Measurements from ENCODE around the gene RNF223.
A peak's percentile ranks its signal among the peaks of the same experiment; 100 is the strongest.
"Not testable (repeated sequence)": the region's sequence is repeated elsewhere in the genome, so short reads cannot be mapped to it uniquely, and the experiment has no call there.

RNF223 gene

DNA sequence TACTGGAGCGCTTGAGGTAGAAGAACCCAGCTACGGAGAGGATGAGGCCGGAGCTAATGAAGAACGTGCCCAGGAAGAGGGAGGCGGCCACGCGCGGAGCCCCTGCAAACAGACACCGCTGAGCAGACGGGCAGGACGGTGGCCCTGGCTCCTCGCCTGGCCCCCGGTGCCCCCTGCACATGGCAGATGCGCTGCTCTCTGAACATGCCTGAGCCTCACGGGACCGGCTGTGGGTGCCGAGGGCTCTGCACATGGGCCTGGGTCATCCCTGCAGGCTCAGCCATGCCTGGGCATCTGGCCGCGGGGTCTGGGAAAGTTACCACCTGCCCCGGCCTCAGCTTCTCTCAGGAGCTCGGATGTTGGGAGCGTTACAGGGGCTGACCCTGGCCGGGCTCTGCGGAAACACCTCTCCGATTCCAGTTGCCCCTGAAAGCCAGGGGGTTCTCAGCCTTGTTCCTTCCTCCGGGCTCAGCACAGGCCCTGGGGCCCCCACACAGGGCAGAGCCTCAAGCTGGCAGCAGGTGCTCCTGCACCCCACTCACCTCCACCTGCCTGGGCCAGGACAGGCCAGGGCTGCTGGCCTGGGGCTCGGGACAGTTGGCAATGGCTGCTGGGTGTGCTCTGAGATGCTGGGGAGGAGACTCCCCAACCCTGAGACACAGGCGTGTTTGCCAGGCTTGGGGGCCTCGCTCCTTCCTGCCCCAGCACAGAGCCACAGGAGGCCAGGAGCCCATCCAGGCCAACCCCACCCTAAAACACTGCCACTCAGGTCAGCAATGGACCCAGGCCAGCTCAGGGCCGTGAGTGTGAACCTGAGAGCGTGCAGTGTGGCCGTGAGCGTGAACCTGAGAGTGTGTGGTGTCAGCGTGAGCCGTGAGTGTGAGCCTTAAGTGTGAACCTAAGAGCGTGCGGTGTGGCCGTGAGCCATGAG lies 12.1 kb upstream of the RNF223 start:
- no peak for DNase-seq

DNA sequence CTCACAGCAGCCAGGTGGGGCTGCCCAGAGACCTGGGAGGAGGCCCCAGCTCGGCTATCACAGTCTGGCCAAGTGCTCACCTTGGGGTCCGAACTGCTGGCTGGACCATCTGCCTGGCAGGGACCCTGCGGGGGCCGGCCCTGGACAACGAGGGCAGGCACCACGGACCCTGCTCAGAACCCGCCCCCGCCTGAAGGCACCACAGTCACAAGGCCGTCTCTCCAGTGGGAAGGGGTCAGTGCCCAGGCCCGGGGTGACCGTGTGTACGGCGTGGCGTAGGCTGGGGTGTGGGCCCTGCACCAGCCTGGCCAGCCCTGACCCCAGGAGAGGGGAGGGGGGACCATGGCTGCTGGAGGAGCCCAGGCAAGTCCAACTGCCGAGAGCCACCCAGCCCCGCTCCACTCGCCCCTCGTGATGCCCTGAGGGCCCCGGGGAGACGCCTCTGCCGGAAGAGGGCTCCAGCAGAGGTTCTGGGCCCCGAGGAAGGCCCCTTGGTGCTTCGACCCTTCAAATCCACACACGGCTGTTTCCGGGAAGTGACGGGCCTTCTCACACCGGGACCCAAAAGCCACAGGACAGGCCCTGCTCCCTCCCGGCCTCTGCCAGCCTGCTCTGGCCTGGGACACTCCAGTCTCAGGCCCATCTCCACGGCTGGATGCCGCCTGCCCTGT lies 11.2 kb upstream of the RNF223 start:
- no peak for DNase-seq

DNA sequence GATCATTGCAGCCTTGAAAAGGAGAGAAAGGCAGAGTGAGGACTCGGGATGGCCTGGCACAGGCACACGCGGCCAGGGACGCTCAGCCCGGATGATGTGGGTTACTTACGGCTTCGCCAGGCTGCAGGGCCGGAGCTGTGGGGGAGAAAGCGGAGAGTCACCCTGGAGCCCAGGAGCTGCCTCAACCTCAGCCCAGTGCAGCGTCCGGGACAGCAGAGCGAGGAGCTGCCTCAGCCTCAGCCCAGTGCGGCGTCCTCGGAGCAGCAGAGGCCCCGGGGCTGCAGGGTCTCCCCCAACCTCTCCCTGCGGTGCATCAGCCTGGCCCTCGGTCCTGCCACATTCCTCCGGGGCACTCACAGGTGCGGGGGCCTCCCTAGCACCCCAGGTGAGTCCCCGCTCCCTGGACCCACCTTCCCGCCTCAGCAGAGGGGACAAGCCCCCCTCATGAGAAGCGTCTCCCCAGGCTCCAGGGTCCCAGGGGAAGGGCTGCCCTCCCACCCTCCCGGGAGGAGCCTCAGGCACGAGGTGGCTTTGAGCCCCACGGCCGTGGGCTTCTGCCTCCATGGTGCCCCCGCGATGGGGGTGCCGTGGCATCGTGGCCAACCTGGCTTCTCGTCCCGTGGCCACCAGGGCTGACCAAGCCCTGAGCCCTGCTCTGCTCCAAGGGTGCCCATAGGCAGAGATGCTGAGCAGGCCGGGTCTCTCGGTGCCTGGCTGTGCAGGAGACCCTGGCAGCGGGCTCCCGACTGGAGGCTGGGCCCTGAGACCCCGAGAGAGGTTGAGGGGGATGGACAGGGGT lies 10.5 kb upstream of the RNF223 start:
- no peak for DNase-seq

DNA sequence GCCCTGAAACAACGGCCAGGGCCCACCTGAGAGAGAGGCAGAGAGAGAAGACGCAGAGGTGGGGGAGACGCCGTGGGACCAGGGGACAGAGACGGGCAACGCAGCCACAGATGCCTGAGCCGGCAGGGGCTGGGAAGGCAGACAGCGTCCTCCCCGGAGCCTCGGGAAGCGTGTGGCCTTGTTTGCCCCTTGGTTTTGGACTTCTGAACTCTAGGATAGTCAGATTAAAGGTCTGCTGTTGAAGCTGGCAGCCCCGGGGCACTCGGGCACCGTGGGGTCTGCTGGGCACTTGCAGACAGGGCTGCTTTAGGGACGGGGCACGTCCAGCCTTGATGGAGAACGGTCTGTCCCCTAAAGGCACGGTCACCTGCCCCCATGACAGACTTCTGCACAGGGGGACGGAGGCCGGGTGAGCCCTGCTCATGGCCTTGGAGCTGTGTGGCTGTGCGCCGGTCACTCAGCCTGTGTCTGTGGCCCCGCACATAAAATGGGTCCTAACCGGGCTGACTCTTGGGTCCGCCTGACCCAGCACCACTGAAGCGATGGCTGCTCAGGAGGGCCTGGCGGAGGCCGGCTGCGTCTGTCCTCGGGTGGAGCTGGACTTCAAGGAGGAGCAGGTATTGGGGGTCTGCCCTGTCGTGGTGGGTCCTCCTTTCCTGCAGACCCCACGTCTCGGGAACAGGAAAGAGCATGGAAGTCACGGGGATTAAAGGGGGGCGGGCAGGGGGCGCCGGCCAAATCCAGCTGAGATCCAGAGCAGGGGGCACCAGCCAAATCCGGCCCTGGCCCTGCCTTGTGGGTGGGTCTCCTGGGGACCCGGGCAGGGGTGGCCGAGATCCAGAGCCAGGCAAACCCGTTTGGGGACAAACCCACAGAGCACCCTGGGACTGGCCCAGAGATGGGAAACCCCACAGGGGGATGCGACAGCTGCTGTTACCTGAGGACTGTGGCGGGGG lies 9.6 kb upstream of the RNF223 start:
- DNase-seq, result no peak

DNA sequence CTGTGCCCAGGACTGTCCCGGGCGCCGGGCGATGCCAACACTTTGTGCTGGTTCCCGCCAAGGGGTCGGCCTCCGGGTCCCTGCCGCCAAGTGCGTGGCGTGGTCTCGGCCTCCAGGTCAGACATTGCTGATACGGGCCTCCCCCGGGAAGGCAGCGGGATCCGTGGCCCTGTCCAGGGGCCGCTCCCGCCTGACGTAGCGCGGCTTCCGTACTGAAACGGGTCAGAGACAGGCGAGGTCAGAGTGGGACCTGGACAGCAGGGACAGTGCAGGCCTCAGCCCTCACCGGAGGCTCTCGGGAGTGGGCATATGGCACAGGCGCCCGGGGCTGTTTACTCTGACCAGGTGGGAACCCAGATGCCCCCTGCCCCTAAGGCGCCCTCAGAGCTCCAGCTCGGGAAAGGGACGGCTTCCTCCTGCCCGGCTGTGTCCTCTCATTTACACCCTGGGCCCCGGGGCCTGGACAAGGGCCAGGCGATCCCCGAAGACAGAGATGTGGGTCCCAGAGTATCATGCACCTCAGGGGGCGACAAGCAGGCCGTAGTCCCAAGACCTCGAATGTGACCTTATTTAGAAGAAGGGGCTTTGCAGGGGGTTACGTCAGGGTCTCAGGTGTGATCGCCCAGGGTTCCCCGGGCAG lies 8.8 kb upstream of the RNF223 start:
- DNase-seq, result no peak

DNA sequence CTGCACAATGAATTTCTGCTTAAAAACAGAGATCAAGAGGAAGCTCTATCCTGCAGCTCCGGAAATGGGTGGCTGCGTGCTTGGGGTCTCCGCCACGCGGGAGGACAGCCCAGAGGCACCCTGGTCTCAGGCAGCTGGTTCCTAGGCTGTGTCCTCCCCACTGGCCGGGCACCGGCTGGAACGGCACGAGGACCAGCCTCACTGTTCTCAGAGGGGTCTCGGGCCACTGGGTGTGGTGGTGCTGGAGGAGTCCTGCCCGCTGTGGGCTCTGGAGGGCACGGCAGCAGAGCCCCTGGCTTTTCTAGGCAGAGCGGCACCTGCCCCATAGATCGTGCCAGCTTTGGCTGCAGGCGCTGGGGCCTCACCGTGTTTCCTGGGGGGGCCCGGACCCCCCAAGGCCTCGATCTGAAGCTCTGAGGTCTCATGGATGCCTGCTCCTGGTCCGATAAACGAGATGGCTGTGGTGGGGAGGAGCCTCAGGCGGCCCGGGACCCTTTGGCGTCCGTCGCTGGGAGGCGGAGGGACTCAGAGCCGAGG lies 8.2 kb upstream of the RNF223 start:
- DNase-seq, result peak; percentile 29

DNA sequence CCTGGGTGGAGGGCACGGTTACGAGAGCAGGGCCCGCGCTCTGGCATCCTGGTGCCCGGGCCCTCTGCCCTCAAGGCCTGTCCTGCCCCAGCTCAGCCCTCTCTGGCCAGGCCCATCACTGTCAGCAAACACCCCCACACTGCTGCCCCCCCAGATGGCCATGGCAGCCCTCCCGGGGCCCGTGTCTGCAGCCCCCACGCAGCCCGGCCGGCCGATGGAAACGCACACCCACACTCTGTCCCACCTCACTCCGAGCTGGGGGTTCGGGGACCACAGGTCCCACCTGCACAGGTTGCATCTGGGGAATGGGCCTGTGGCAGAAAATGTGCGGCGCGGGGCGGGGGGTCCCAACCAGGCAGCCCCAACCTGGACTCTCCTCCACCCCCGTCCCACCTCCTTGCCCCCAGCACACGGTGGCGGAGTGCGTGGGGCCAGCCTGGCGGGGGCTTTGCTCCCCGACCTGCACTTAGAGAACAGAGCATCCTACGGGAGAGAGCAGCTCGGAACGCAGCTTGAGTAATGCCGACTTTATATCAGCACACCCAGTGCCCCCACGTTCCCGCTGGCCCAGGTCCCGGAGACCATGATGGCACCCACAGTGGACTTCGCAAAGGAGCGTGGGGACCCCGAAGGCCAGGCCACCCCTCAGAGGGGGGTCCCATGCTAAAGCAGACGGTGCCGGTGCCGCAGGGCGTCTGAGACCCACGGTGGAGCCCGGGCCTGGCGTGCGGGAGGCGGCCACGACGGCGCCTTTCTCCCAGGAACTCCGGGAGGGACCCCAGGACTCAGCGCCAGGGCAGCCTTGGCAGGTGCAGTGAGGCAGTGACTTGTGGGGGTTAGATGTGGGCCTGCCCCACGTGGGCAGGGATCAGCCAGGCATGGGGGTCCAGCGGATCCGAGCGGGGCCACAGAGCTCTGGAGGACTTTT lies 7.5 kb upstream of the RNF223 start:
- peak; percentile 30 for DNase-seq

DNA sequence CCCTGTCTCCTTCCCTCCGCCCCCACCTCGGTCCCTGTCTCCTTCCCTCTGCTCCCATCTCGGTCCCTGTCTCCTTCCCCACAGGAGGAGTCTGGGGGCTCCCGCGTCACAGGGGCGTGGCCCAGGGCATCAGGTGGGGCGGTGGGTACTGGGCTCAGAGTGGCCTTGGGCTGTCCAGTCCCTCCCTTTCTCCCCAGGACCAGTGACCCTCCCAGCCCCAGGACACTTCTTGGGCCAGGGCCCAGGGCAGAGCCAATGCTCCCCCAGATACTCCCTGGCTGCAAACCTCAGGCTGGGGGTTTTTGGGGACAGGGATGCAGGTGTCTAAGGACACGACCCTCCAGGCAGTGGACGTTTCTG lies 6.8 kb upstream of the RNF223 start:
- DNase-seq, result peak; percentile 30

DNA sequence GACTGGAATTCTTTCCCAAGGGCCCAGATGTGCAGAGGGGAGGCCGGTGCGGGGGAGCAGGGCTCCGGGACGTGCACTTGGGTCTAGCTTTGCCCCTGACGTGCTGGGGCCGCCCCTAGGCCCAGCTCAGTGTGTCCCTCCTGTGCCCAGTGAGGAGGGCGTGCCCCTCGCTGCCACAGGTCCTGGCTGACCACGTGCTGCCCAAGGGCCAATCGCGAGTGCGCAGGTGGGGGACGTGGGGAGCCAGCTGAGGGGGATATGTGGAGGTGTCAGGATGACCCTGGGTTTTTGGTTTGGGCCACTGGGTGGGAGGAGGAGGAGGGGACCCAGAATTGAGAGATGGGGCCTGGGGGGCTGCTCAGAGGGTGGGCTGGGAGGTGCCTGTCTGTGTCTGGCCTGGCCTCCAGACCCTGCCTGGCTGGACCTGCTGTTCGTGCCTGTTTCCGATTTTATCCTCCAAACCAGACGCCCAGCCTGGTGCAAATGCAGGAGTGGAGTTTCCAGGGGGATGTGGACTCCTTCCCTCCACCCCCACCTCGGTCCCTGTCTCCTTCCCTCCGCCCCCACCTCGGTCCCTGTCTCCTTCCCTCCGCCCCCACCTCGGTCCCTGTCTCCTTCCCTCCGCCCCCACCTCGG lies 6.1 kb upstream of the RNF223 start:
- DNase-seq, result peak; percentile 48

DNA sequence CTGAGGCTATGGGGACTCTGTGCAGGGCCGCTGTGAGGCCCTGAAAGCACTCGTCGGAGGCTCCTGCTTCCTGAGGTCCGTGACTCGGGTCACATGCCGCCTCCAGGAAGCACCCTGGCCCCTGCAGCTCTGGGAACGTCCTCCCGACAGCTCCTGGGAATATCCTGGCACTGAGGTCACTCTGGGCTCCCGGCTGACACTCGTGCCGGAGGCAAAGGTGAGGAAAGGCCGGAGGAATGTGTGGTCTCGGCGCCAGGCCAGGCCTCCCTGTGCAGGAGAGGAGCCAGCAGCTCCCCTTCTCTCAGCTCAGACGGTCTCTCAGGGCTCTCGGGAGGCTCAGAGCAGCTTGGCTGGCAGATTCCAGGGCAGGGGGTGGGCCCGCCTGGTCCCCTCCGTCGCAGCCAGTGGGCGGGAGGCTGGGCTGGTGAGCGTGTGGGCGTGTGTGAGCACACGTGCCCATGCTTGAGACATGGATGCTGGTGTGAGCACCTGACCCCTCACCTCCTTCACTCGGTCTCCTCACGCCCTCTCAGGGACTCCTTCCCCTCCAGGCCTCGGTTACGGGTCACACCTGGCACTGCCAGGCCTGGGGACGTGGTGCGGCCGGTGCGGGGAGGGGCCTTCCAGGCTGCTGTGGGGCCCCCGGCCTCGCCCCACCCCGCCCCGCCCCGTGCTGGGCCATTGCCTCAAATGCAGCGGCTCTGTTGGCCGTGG lies 5.5 kb upstream of the RNF223 start:
- peak; percentile 41 for DNase-seq

DNA sequence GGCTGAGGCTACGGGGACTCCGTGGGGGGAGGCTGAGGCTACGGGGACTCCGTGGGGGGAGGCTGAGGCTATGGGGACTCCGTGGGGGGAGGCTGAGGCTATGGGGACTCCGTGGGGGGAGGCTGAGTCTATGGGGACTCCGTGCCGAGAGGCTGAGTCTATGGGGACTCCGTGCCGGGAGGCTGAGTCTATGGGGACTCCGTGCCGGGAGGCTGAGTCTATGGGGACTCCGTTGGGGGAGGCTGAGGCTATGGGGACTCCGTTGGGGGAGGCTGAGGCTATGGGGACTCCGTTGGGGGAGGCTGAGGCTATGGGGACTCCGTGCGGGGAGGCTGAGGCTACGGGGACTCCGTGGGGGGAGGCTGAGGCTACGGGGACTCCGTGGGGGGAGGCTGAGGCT lies 3.3 kb upstream of the RNF223 start:
- DNase-seq, result not testable (repeated sequence)

DNA sequence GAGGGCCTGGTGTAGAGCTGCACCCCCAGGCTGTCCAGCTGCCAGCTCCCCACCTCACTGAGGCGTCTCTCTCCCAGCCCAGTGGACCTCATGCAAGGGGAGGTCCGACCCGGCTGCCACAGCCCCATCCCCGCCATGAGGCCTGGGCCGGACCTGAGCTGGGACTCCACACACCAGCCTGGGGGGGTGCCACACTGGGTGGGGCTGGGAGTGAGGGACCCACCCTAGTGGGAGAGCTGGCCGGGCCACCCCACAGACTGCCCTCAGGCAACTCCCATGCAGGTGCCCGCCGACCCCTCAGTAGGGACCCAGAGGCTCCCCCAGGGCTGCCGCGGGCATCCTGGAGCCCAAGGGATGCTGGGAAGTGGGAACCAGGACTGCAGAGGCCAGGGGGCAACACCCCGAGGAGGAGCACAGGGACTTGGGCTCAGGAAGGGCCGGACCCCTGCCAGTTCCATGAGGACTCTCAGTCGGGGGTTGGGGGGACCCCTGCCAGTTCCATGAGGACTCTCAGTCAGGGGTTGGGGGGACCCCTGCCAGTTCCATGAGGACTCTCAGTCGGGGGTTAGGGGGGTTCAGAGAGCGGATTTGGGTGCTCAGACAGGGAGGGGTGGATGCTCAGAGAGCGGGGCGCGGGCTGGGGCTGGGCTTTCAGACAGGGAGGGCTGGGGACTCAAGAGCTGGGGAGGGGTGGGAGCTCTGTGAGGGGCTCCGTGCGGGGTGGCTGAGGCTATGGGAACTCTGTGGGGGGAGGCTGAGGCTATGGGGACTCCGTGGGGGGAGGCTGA lies 1.2 kb upstream of the RNF223 start:
- peak; percentile 32 for DNase-seq

DNA sequence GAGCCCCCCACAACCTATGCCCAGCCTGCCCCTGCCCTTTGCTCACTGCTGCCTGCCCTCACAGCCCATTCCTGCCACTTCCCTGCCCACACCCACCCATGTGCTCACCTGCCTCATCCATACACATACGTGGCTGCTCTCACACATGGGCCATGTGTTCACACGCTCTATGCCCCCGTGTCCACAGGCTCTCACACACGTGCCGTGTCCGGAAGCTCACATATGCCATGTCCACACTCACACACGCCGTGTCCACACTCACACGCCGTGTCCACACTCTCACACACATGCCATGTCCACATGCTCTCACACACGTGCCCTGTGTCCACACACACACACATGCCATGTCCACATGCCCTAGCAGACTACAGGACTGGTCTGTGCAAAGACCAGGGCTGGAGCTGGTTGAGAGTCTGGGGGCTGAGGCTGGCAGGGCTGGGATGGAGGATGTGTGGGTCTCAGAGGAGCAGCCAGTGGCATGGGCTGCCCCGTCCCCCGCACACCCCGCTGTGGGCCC lies 583 bp upstream of the RNF223 start:
- DNase-seq, result peak; percentile 23

DNA sequence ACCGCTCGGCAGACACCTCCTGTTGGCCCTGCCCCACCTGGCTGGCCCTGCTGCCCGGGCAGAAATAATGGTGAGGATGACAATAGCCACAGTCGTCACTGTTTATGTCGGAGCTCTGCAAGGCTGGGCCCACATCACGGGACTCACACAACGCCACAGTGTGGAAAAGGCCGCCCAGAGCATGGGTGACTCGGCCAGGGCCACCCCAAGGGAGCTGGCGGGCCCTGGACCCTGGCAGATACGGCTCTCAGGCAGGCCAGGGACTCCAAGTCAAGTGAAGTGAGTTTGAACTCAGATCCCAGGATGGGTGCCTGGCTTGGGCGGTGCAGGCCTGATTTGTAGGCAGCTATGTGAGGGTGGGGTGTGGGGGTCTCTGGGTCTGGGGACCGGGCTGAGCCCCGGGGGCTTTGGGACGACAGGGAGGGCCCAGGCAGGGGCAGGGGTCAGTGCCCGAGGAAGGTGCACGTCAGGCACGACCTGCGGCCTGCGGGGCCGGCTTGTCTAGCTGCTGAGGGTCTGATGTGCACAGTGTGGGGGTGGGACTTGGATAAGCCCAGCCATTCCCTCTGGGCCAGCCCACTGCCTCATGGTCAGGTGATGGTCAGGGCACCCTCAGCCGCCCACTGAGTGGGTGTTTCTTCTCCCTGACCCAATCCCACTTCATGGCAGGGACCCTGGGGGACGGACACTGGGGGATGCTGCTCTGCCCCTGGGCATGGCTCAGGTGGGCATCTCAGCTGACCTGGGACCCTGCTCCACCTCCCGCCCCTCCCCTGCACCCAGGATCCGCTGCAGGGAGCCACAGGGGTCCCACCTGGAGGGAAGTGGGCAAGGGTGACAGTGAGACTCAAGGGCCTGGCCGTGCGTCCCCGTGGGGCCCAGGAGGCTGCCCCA lies 1.0 kb downstream of the RNF223 start:
- no peak for DNase-seq

DNA sequence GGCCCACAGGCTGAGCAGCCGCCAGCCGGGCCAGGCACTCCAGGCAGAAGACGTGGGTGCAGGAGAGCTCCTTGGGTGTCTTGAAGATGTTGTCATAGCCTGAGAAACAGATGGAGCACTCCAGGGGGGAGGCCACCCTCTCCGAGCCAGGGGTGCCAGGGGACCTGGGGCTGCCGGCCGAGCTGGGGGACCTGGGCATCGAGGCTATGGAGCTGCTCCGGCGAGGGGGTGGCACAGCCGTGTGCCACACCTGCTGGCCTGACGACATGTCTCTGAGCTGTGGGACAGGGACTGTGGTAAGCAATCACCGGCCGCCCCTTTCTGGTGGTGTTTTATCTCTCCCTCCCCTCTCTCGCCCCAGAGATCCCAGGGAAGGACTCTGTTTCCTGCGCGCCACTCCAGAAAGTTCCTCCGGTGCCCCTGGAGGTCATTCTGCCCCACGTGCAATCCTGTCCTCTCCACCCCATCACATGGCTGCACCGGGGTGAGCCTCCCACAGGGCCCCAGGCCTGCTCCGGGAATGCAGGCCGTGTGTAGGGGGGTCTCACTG lies 1.7 kb downstream of the RNF223 start:
- no peak for DNase-seq

DNA sequence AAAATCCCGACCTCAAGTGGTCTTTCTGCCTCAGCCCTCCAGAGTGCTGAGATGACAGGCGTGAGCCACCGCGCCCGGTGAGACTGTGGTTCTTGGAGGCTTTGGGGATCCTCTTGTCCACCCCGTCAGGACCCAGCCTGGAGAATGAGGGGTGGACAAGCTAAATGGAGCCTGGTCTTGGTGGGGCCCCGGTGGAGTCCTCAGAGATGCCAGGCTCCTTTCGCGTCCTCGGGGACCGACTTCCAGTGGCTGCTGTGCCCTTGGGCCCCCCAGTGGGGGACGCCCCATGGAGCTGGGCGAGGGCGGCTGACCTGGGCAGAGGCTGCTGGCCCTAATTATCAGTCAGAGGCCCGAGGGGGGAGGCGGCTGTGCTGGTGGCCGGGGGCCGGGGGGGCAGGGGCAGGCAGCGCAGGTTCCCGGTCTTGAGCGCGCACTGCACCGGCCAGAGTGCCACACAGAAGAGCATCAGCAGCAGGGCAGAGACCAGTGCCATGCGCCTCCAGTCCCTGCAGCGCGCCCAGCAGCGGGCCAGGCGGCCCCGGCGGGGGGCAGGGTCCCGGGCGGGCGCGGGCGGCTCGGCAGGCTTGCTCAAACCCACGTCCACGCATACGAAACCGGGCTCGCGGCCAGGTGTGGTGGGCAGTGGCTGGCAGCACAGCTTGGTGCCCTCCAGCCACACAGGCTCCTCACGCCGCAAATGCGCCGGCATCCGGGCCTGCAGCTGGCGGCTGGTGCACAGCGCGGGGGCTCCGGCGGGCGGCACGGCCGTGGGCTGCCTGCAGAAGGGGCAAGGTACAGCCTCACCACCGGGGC lies 2.4 kb downstream of the RNF223 start:
- no peak for DNase-seq

All from activated CD4-positive, CD25-positive, alpha-beta regulatory T cell treated with anti-CD3 and anti-CD28 coated beads, Interleukin-2, amount 50 U/mL, for 72 hours (primary cell).